ENCODE measurements around the gene KRTAP4-6.
"Not testable (repeated sequence)": the region's sequence is repeated elsewhere in the genome, so short reads cannot be mapped to it uniquely, and the experiment has no call there.

Gene KRTAP4-6

GRCh38 chr17:41140360-41141131 lies at the start of gene KRTAP4-6:
Gene KRTAP4-6, minus strand, starts transcription at chr17:41140544. Its CDS starts 57 bp downstream, at chr17:41140487.
- DNase-seq (ENCODE audit: low read depth) = no peak

GRCh38 chr17:41189837-41190318 lies 49.5 kb upstream of the KRTAP4-6 start, which contains the start of gene KRTAP9-1:
Gene KRTAP9-1, plus strand, starts transcription at chr17:41189887. Its CDS starts 0 bp downstream, at chr17:41189887.
- DNase-seq (ENCODE audit: low read depth) = not testable (repeated sequence)

- DNase-seq (ENCODE audit: low read depth) = no peak
These were observed 46.5 kb upstream of the KRTAP4-6 start for GRCh38 chr17:41186872-41187271.

GRCh38 chr17:41185001-41185400 lies 44.7 kb upstream of the KRTAP4-6 start:
- no peak for DNase-seq (ENCODE audit: low read depth)

- no peak for DNase-seq (ENCODE audit: low read depth)
These were observed 44.2 kb upstream of the KRTAP4-6 start, which contains the start of gene KRTAP4-1 for GRCh38 chr17:41184480-41184961. Gene KRTAP4-1, minus strand, starts transcription at chr17:41184911. Its CDS starts 57 bp downstream, at chr17:41184854.

- DNase-seq (ENCODE audit: low read depth) = no peak
These were observed 38.7 kb upstream of the KRTAP4-6 start for GRCh38 chr17:41178843-41179616.

- no peak for DNase-seq (ENCODE audit: low read depth)
These were observed 38.0 kb upstream of the KRTAP4-6 start for GRCh38 chr17:41178341-41178740.

GRCh38 chr17:41177727-41178271 lies 37.5 kb upstream of the KRTAP4-6 start, which contains the start of gene KRTAP4-2:
Gene KRTAP4-2, minus strand, starts transcription at chr17:41178221. Its CDS starts 57 bp downstream, at chr17:41178164.
- DNase-seq (ENCODE audit: low read depth) = no peak

- DNase-seq (ENCODE audit: low read depth) = no peak
These were observed 36.5 kb upstream of the KRTAP4-6 start for GRCh38 chr17:41176744-41177387.

- no peak for DNase-seq (ENCODE audit: low read depth)
These were observed 31.5 kb upstream of the KRTAP4-6 start for GRCh38 chr17:41171886-41172285.

GRCh38 chr17:41168121-41168520 lies 27.8 kb upstream of the KRTAP4-6 start, which contains the start of gene KRTAP4-3:
Gene KRTAP4-3, minus strand, starts transcription at chr17:41168221. Its CDS starts 49 bp downstream, at chr17:41168172.
- DNase-seq (ENCODE audit: low read depth) = no peak

- DNase-seq (ENCODE audit: low read depth) = no peak
These were observed 27.2 kb upstream of the KRTAP4-6 start for GRCh38 chr17:41167561-41167960.

- DNase-seq (ENCODE audit: low read depth) = no peak
These were observed 23.5 kb upstream of the KRTAP4-6 start for GRCh38 chr17:41163828-41164227.

- DNase-seq (ENCODE audit: low read depth) = no peak
These were observed 20.3 kb upstream of the KRTAP4-6 start, which contains the start of gene KRTAP4-4 for GRCh38 chr17:41160648-41161047. Gene KRTAP4-4, minus strand, starts transcription at chr17:41160748. Its CDS starts 57 bp downstream, at chr17:41160691.

GRCh38 chr17:41160190-41160589 lies 19.8 kb upstream of the KRTAP4-6 start:
- not testable (repeated sequence) for DNase-seq (ENCODE audit: low read depth)

- no peak for DNase-seq (ENCODE audit: low read depth)
These were observed 13.5 kb upstream of the KRTAP4-6 start for GRCh38 chr17:41153856-41154255.

- no peak for DNase-seq (ENCODE audit: low read depth)
These were observed 11.2 kb upstream of the KRTAP4-6 start for GRCh38 chr17:41151525-41151924.

- no peak for DNase-seq (ENCODE audit: low read depth)
These were observed 9.7 kb upstream of the KRTAP4-6 start for GRCh38 chr17:41150026-41150425.

- DNase-seq (ENCODE audit: low read depth) = no peak
These were observed 9.3 kb upstream of the KRTAP4-6 start, which contains the start of gene KRTAP4-5 for GRCh38 chr17:41149652-41149985. Gene KRTAP4-5, minus strand, starts transcription at chr17:41149825. Its CDS starts 58 bp downstream, at chr17:41149767.

GRCh38 chr17:41148971-41149651 lies 8.8 kb upstream of the KRTAP4-6 start:
- not testable (repeated sequence) for DNase-seq (ENCODE audit: low read depth)
